ENCODE measurements around the gene RPGRIP1L.

DNA sequence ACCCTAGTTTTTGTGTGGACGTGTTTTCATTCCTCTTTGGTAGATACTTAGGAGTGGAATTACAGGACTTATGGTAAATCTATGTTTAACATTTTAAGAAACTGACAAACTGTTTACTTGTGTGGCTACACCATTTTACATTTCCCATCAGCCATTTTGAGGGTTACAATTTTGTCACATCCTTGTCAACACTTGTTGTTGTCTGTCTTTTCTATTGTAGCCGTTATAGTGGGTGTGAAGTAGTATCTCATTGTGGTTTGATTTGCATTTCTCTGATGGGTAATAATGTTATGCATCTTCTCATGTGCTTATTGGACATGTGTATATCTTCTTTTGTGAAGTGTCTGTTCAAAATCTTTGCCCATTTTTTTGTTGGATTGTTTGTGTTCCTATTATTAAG is 4.8 kb upstream of the RPGRIP1L start:
- TF ChIP-seq, protein P1, sequence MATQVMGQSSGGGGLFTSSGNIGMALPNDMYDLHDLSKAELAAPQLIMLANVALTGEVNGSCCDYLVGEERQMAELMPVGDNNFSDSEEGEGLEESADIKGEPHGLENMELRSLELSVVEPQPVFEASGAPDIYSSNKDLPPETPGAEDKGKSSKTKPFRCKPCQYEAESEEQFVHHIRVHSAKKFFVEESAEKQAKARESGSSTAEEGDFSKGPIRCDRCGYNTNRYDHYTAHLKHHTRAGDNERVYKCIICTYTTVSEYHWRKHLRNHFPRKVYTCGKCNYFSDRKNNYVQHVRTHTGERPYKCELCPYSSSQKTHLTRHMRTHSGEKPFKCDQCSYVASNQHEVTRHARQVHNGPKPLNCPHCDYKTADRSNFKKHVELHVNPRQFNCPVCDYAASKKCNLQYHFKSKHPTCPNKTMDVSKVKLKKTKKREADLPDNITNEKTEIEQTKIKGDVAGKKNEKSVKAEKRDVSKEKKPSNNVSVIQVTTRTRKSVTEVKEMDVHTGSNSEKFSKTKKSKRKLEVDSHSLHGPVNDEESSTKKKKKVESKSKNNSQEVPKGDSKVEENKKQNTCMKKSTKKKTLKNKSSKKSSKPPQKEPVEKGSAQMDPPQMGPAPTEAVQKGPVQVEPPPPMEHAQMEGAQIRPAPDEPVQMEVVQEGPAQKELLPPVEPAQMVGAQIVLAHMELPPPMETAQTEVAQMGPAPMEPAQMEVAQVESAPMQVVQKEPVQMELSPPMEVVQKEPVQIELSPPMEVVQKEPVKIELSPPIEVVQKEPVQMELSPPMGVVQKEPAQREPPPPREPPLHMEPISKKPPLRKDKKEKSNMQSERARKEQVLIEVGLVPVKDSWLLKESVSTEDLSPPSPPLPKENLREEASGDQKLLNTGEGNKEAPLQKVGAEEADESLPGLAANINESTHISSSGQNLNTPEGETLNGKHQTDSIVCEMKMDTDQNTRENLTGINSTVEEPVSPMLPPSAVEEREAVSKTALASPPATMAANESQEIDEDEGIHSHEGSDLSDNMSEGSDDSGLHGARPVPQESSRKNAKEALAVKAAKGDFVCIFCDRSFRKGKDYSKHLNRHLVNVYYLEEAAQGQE (IDR thresholded peaks at IDR 0.05; ENCODE audit: low read depth), result no peak
- TF ChIP-seq POLR2A (IDR thresholded peaks at IDR 0.05; ENCODE audit: borderline replicate concordance, extremely low read depth, insufficient read depth, insufficient read length) (no peak), JUND (IDR thresholded peaks at IDR 0.05) (no peak), SIN3A (IDR thresholded peaks at IDR 0.05; ENCODE audit: low read depth) (no peak), ELF1 (IDR thresholded peaks at IDR 0.05; ENCODE audit: borderline replicate concordance, low read depth) (no peak), POLR2AphosphoS5 (IDR thresholded peaks at IDR 0.05; ENCODE audit: low read depth, low read length) (no peak), EZH2phosphoT487 (IDR thresholded peaks at IDR 0.05; ENCODE audit: borderline replicate concordance) (no peak), TCF7L2 (IDR thresholded peaks at IDR 0.05; ENCODE audit: borderline replicate concordance, extremely low read depth, insufficient read depth, insufficient read length) (no peak), ZNF274 (IDR thresholded peaks at IDR 0.05; ENCODE audit: low read depth, low read length) (no peak), EZH2 (IDR thresholded peaks at IDR 0.05) (no peak)
- TF ChIP-seq, protein P2, sequence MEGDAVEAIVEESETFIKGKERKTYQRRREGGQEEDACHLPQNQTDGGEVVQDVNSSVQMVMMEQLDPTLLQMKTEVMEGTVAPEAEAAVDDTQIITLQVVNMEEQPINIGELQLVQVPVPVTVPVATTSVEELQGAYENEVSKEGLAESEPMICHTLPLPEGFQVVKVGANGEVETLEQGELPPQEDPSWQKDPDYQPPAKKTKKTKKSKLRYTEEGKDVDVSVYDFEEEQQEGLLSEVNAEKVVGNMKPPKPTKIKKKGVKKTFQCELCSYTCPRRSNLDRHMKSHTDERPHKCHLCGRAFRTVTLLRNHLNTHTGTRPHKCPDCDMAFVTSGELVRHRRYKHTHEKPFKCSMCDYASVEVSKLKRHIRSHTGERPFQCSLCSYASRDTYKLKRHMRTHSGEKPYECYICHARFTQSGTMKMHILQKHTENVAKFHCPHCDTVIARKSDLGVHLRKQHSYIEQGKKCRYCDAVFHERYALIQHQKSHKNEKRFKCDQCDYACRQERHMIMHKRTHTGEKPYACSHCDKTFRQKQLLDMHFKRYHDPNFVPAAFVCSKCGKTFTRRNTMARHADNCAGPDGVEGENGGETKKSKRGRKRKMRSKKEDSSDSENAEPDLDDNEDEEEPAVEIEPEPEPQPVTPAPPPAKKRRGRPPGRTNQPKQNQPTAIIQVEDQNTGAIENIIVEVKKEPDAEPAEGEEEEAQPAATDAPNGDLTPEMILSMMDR (IDR thresholded peaks at IDR 0.05 in 2 of 3, conservative IDR thresholded peaks at IDR 0.05 in 1 of 3; ENCODE audit: borderline replicate concordance in 1 of 3, insufficient read depth in 1 of 3, low read depth in 2 of 3, low read length in 2 of 3), result no peak
- TF ChIP-seq, protein P3, sequence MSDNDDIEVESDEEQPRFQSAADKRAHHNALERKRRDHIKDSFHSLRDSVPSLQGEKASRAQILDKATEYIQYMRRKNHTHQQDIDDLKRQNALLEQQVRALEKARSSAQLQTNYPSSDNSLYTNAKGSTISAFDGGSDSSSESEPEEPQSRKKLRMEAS (IDR thresholded peaks at IDR 0.05), result no peak
- TF ChIP-seq, protein P4, sequence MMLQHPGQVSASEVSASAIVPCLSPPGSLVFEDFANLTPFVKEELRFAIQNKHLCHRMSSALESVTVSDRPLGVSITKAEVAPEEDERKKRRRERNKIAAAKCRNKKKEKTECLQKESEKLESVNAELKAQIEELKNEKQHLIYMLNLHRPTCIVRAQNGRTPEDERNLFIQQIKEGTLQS (IDR thresholded peaks at IDR 0.05), result no peak

Data from HCT116 (cell line).